HEK293 (cell line): Measurements from ENCODE around the gene PNMA5.

Experiments used
- CTCF ChIA-PET: fragments of 350-600 bp; formaldehyde crosslinking; extraction: SDS; loops from one replicate; lab custom pipeline; 2021; ENCODE audit warnings: antibody characterized with exemption; lab: Yijun Ruan, JAX
- POLR2A ChIA-PET: fragments of 300-600 bp; formaldehyde crosslinking; extraction: SDS; loops from one replicate; lab custom pipeline; 2020; ENCODE audit warnings: antibody characterized with exemption, inconsistent platforms; lab: Yijun Ruan, JAX
- H3K27ac ChIP-seq: fragments of 200-500 bp; sonication (Bioruptor generic); 2 replicates; pipeline ENCODE4 v1.5.1; 2014; ENCODE audit warnings: low read depth, low read length, control low read depth, inconsistent platforms; ENCODE audit errors: extremely low read depth
- H3K36me3 ChIP-seq, 2 experiments: fragments of 200-500 bp in 1 of 2; sonication (Bioruptor generic) in 1 of 2; 1 replicate in 1 of 2; 2 replicates in 1 of 2; pipeline ENCODE4 v1.5.1; 2014 to 2017; ENCODE audit warnings: inconsistent platforms in 2 of 2, low read length in 2 of 2; ENCODE audit not compliant: control insufficient read depth in 2 of 2, insufficient read depth in 1 of 2
- H3K4me1 ChIP-seq: fragments of 200-500 bp; sonication (Bioruptor generic); 2 replicates; pipeline ENCODE4 v1.5.1; 2014; ENCODE audit warnings: mild to moderate bottlenecking, low read length, inconsistent platforms; ENCODE audit not compliant: control insufficient read depth, insufficient read depth
- H3K4me3 ChIP-seq: 2 replicates; pipeline ENCODE4 v1.5.1; 2011; ENCODE audit warnings: low read depth, mild to moderate bottlenecking, control low read depth, low read length, moderate library complexity
- H3K9me3 ChIP-seq: fragments of 200-500 bp; sonication (Bioruptor generic); 2 replicates; pipeline ENCODE4 v1.5.1; 2014; ENCODE audit warnings: low read depth, low read length, inconsistent platforms; ENCODE audit not compliant: control insufficient read depth, insufficient read depth
- BCL11B ChIP-seq: fragments of 450-650 bp; formaldehyde crosslinking; IDR thresholded peaks from 2 replicates; pipeline ENCODE4 v1.5.1; 2016; ENCODE audit warnings: low read depth, missing biosample characterization, missing genetic modification characterization
- KLF9 ChIP-seq: fragments of 450-650 bp; formaldehyde crosslinking; IDR thresholded peaks from 2 replicates; pipeline ENCODE4 v1.5.1; 2016; ENCODE audit warnings: missing biosample characterization, missing genetic modification characterization, low read depth
- SP2 ChIP-seq: fragments of 450-650 bp; formaldehyde crosslinking; IDR thresholded peaks from 2 replicates; pipeline ENCODE4 v1.5.1; 2016; ENCODE audit warnings: missing biosample characterization, missing genetic modification characterization
- SP7 ChIP-seq: fragments of 450-650 bp; formaldehyde crosslinking; IDR thresholded peaks from 2 replicates; pipeline ENCODE4 v1.5.1; 2016; ENCODE audit warnings: missing biosample characterization, missing genetic modification characterization
- TCF7L2 ChIP-seq: IDR thresholded peaks from 2 replicates; pipeline ENCODE4 v1.6.1; 2011; ENCODE audit warnings: low read depth, mild to moderate bottlenecking, inconsistent platforms, low read length, moderate library complexity, borderline replicate concordance
- WT1 ChIP-seq: fragments of 450-650 bp; formaldehyde crosslinking; IDR thresholded peaks from 2 replicates; pipeline ENCODE4 v1.5.1; 2016; ENCODE audit warnings: missing biosample characterization, missing genetic modification characterization
- ZEB2 ChIP-seq: fragments of 450-650 bp; formaldehyde crosslinking; IDR thresholded peaks from 2 replicates; pipeline ENCODE4 v1.5.1; 2016; ENCODE audit warnings: missing biosample characterization, missing genetic modification characterization
- ZFP37 ChIP-seq: fragments of 450-650 bp; formaldehyde crosslinking; IDR thresholded peaks from 2 replicates; pipeline ENCODE4 v1.5.1; 2016; ENCODE audit warnings: missing biosample characterization, missing genetic modification characterization
- ZFP41 ChIP-seq: fragments of 450-650 bp; formaldehyde crosslinking; IDR thresholded peaks from 2 replicates; pipeline ENCODE4 v1.5.1; 2016; ENCODE audit warnings: missing biosample characterization, missing genetic modification characterization, borderline replicate concordance
- ZNF16 ChIP-seq: fragments of 450-650 bp; formaldehyde crosslinking; IDR thresholded peaks from 2 replicates; pipeline ENCODE4 v1.5.1; 2016; ENCODE audit warnings: low read depth, missing biosample characterization, missing genetic modification characterization
- ZNF175 ChIP-seq: fragments of 450-650 bp; formaldehyde crosslinking; IDR thresholded peaks from 2 replicates; pipeline ENCODE4 v1.5.1; 2016; ENCODE audit warnings: missing biosample characterization, missing genetic modification characterization
- ZNF19 ChIP-seq: fragments of 450-650 bp; formaldehyde crosslinking; IDR thresholded peaks from 2 replicates; pipeline ENCODE4; 2016; ENCODE audit warnings: missing biosample characterization, missing genetic modification characterization, low read depth
- ZNF23 ChIP-seq: fragments of 450-650 bp; formaldehyde crosslinking; IDR thresholded peaks from 2 replicates; pipeline ENCODE4 v1.5.1; 2016; ENCODE audit warnings: missing biosample characterization, missing genetic modification characterization, borderline replicate concordance
- ZNF239 ChIP-seq: fragments of 450-650 bp; formaldehyde crosslinking; IDR thresholded peaks from 2 replicates; pipeline ENCODE4 v1.5.1; 2016; ENCODE audit warnings: missing biosample characterization, missing genetic modification characterization
- ZNF311 ChIP-seq: fragments of 450-650 bp; formaldehyde crosslinking; IDR thresholded peaks from 2 replicates; pipeline ENCODE4 v1.5.1; 2017; ENCODE audit warnings: missing biosample characterization, missing genetic modification characterization, borderline replicate concordance
- ZNF341 ChIP-seq: fragments of 450-650 bp; formaldehyde crosslinking; IDR thresholded peaks from 2 replicates; pipeline ENCODE4; 2016; ENCODE audit warnings: low read depth, missing biosample characterization, missing genetic modification characterization
- ZNF404 ChIP-seq: fragments of 450-650 bp; formaldehyde crosslinking; IDR thresholded peaks from 2 replicates; pipeline ENCODE4 v1.5.1; 2017; ENCODE audit warnings: missing biosample characterization, missing genetic modification characterization
- ZNF521 ChIP-seq: fragments of 450-650 bp; formaldehyde crosslinking; IDR thresholded peaks from 2 replicates; pipeline ENCODE4 v1.5.1; 2017; ENCODE audit warnings: missing biosample characterization, mild to moderate bottlenecking, missing genetic modification characterization
- ZNF658 ChIP-seq: fragments of 450-650 bp; formaldehyde crosslinking; IDR thresholded peaks from 2 replicates; pipeline ENCODE4; 2016; ENCODE audit warnings: missing biosample characterization, missing genetic modification characterization
- ZNF76 ChIP-seq: fragments of 450-650 bp; formaldehyde crosslinking; IDR thresholded peaks from 2 replicates; pipeline ENCODE4; 2016; ENCODE audit warnings: low read depth, missing biosample characterization, missing genetic modification characterization, borderline replicate concordance
- ZNF792 ChIP-seq: fragments of 450-650 bp; formaldehyde crosslinking; IDR thresholded peaks from 2 replicates; pipeline ENCODE4 v1.5.1; 2016; ENCODE audit warnings: missing biosample characterization, missing genetic modification characterization
- TF ChIP-seq, protein P1 (sequence below): fragments of 450-650 bp; formaldehyde crosslinking; IDR thresholded peaks from 2 replicates; pipeline ENCODE4 v1.5.1; 2016; ENCODE audit warnings: missing biosample characterization, missing genetic modification characterization
- TF ChIP-seq, protein P2 (sequence below): fragments of 450-650 bp; formaldehyde crosslinking; IDR thresholded peaks from 2 replicates; pipeline ENCODE4 v1.5.1; 2017; ENCODE audit warnings: missing biosample characterization, missing genetic modification characterization
- TF ChIP-seq, protein P3 (sequence below): fragments of 450-650 bp; formaldehyde crosslinking; IDR thresholded peaks from 2 replicates; pipeline ENCODE4 v1.5.1; 2017; ENCODE audit warnings: missing biosample characterization, missing genetic modification characterization
- TF ChIP-seq, protein P4 (sequence below): fragments of 450-650 bp; formaldehyde crosslinking; IDR thresholded peaks from 2 replicates; pipeline ENCODE4 v1.5.1; 2016; ENCODE audit warnings: missing biosample characterization, missing genetic modification characterization, borderline replicate concordance
- TF ChIP-seq, protein P5 (sequence below): fragments of 450-650 bp; formaldehyde crosslinking; IDR thresholded peaks from 2 replicates; pipeline ENCODE4 v1.5.1; 2016; ENCODE audit warnings: missing biosample characterization, missing genetic modification characterization

Gene PNMA5

DNA sequence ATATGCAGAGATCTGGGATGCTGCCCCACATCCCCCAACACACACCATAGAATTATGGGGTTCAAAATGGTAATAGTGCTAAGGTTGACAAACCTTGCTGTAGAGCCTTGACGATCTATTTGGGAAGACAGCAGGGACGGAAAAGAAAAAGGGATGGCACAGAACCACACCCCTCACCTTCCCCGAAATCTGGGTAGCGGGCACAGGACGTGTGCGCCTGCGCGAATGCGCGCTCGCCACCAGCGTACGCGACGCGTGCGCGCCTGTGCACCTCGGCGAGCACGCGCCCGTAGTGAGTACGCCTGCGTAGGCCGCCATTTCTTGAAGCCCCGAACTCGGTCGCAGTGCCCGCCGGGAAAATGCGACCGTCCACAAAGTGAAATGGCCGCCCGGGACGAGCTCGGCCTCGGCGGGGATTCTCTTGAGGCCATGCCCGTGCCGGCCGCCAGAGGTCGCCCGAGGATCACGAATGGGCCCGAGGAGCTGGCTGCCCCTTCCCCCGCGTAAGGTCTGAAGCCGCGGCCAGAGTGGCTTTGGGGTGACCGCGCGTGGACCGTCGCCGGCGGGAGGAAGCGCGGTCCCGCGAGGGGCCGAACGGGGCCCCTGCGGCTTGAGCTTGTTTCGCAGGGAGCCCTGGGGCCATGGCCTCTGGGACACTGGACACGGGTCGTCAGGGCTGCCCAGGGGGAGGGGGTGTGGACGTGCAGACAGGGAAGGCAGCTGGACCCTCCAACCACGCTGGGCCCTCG lies 52.4 kb downstream of the PNMA5 start:
- H3K4me1 ChIP-seq = no peaks in the 10 kb centered on the region
- H3K9me3 ChIP-seq = no peaks in the 10 kb centered on the region
- no peaks in the 10 kb centered on the region; a peak in 1 of 3 replicates for H3K36me3 ChIP-seq
- peak overlapping the region; percentile 56 for H3K4me3 ChIP-seq
- ChIA-PET POLR2A (interaction anchor here (0.5 to 1.4 kb wide), 6 partner anchors 12 to 1098 kb away, joined by 3 to 4 read pairs (median 3); partner anchors contain the start of gene ZNF185), CTCF (interaction anchor here (0.6 to 2.5 kb wide), 40 partner anchors 10 to 1196 kb away, joined by 3 to 20 read pairs (median 4); partner anchors contain the start of genes DUSP9, HAUS7 and ZNF275)
- H3K27ac ChIP-seq = no peak overlapping the region; the same call in 1 of the 2 replicates
- no peak for TF ChIP-seq SP2 (tag by site-specific recombination)
- TF ChIP-seq WT1 (tag by site-specific recombination) = no peak
- no peak for TF ChIP-seq TCF7L2
- TF ChIP-seq ZNF792 (tag by site-specific recombination) = no peak
- TF ChIP-seq, protein P1, sequence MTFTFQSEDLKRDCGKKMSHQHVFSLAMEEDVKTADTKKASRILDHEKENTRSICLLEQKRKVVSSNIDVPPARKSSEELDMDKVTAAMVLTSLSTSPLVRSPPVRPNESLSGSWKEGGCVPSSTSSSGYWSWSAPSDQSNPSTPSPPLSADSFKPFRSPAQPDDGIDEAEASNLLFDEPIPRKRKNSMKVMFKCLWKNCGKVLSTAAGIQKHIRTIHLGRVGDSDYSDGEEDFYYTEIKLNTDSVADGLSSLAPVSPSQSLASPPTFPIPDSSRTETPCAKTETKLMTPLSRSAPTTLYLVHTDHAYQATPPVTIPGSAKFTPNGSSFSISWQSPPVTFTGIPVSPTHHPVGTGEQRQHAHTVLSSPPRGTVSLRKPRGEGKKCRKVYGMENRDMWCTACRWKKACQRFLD (tag by site-specific recombination) = no peak
- peak; percentile 90 for TF ChIP-seq ZNF76 (tag by site-specific recombination)
- no peak for TF ChIP-seq ZNF175 (tag by site-specific recombination)
- peak; percentile 68; the same call in 1 of the 2 replicates for TF ChIP-seq BCL11B (tag by site-specific recombination)
- TF ChIP-seq ZNF239 = no peak
- TF ChIP-seq ZNF658 = no peak
- TF ChIP-seq, protein P2, sequence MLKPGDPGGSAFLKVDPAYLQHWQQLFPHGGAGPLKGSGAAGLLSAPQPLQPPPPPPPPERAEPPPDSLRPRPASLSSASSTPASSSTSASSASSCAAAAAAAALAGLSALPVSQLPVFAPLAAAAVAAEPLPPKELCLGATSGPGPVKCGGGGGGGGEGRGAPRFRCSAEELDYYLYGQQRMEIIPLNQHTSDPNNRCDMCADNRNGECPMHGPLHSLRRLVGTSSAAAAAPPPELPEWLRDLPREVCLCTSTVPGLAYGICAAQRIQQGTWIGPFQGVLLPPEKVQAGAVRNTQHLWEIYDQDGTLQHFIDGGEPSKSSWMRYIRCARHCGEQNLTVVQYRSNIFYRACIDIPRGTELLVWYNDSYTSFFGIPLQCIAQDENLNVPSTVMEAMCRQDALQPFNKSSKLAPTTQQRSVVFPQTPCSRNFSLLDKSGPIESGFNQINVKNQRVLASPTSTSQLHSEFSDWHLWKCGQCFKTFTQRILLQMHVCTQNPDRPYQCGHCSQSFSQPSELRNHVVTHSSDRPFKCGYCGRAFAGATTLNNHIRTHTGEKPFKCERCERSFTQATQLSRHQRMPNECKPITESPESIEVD = no peak
- TF ChIP-seq ZNF19 = no peak
- TF ChIP-seq ZNF521 (tag by site-specific recombination) = no peak
- 0 out of 2 replicates have a peak, but pooled peaks have one; percentile 51 for TF ChIP-seq SP7 (tag by site-specific recombination)
- TF ChIP-seq, protein P3, sequence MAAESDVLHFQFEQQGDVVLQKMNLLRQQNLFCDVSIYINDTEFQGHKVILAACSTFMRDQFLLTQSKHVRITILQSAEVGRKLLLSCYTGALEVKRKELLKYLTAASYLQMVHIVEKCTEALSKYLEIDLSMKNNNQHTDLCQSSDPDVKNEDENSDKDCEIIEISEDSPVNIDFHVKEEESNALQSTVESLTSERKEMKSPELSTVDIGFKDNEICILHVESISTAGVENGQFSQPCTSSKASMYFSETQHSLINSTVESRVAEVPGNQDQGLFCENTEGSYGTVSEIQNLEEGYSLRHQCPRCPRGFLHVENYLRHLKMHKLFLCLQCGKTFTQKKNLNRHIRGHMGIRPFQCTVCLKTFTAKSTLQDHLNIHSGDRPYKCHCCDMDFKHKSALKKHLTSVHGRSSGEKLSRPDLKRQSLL = no peak
- TF ChIP-seq, protein P4, sequence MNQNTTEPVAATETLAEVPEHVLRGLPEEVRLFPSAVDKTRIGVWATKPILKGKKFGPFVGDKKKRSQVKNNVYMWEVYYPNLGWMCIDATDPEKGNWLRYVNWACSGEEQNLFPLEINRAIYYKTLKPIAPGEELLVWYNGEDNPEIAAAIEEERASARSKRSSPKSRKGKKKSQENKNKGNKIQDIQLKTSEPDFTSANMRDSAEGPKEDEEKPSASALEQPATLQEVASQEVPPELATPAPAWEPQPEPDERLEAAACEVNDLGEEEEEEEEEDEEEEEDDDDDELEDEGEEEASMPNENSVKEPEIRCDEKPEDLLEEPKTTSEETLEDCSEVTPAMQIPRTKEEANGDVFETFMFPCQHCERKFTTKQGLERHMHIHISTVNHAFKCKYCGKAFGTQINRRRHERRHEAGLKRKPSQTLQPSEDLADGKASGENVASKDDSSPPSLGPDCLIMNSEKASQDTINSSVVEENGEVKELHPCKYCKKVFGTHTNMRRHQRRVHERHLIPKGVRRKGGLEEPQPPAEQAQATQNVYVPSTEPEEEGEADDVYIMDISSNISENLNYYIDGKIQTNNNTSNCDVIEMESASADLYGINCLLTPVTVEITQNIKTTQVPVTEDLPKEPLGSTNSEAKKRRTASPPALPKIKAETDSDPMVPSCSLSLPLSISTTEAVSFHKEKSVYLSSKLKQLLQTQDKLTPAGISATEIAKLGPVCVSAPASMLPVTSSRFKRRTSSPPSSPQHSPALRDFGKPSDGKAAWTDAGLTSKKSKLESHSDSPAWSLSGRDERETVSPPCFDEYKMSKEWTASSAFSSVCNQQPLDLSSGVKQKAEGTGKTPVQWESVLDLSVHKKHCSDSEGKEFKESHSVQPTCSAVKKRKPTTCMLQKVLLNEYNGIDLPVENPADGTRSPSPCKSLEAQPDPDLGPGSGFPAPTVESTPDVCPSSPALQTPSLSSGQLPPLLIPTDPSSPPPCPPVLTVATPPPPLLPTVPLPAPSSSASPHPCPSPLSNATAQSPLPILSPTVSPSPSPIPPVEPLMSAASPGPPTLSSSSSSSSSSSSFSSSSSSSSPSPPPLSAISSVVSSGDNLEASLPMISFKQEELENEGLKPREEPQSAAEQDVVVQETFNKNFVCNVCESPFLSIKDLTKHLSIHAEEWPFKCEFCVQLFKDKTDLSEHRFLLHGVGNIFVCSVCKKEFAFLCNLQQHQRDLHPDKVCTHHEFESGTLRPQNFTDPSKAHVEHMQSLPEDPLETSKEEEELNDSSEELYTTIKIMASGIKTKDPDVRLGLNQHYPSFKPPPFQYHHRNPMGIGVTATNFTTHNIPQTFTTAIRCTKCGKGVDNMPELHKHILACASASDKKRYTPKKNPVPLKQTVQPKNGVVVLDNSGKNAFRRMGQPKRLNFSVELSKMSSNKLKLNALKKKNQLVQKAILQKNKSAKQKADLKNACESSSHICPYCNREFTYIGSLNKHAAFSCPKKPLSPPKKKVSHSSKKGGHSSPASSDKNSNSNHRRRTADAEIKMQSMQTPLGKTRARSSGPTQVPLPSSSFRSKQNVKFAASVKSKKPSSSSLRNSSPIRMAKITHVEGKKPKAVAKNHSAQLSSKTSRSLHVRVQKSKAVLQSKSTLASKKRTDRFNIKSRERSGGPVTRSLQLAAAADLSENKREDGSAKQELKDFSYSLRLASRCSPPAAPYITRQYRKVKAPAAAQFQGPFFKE (tag by site-specific recombination) = no peak
- TF ChIP-seq, protein P5, sequence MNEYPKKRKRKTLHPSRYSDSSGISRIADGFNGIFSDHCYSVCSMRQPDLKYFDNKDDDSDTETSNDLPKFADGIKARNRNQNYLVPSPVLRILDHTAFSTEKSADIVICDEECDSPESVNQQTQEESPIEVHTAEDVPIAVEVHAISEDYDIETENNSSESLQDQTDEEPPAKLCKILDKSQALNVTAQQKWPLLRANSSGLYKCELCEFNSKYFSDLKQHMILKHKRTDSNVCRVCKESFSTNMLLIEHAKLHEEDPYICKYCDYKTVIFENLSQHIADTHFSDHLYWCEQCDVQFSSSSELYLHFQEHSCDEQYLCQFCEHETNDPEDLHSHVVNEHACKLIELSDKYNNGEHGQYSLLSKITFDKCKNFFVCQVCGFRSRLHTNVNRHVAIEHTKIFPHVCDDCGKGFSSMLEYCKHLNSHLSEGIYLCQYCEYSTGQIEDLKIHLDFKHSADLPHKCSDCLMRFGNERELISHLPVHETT (tag by site-specific recombination) = no peak
- no peak for TF ChIP-seq ZNF341 (tag by site-specific recombination)
- TF ChIP-seq ZNF311 = no peak
- no peak for TF ChIP-seq ZNF16 (tag by site-specific recombination)
- peak; percentile 52; the same call in 1 of the 2 replicates for TF ChIP-seq KLF9 (tag by site-specific recombination)
- TF ChIP-seq ZNF404 (tag by site-specific recombination) = no peak
- TF ChIP-seq ZEB2 = peak; percentile 61; the same call in 1 of the 2 replicates
- TF ChIP-seq ZFP37 (tag by site-specific recombination) = no peak
- no peak for TF ChIP-seq ZFP41 (tag by site-specific recombination)
- no peak for TF ChIP-seq ZNF23 (tag by site-specific recombination)
